ENCODE results near the gene PSAT1.
"Not testable (repeated sequence)": the region's sequence is repeated elsewhere in the genome, so short reads cannot be mapped to it uniquely, and the experiment has no call there.

PSAT1 gene

GRCh38 chr9:78296893-78297671 lies at the start of gene PSAT1:
Gene PSAT1 (plus strand): TSS chr9:78297125. CDS start chr9:78297211, 86 bp downstream.
- no peak for DNase-seq

DNA sequence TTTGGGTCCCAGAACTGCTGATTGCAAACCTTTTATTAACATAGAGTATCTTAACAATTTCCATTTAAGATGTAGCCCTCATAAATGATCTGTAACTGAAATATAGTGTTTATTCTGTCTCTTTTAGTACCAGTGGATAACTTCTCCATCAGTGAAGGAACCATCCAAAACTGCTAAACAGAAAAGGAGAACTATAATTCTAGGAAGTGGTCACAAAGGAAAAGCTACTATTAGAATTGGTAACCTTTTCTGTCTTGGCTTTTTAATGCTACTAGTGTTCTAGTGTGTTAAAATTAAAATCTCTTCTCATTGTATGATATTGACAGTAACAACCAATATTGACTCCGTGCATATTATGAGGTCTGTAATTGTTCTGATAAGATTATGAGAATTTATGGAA lies 48.3 kb upstream of the PSAT1 start:
- peak; percentile 37 to 44 for DNase-seq

DNA sequence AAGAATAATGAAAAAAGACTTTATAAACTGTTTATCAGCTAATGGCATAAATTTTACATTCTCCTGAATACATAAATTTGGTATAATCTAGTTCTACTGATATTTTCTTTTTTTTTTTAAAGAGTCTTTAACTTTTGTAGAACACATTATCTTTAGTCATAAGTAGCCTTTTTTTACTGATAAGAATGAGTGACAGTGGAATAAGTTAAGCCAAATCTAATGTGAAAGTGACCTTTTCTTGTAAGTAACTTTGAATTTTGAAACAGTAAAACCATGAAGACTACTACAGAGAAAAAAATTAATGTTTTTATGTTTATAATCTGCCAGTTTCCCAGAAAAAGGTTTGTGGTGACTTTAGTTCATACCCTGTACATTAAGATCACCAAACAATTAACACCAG lies 47.4 kb upstream of the PSAT1 start:
- DNase-seq: no peak

DNA sequence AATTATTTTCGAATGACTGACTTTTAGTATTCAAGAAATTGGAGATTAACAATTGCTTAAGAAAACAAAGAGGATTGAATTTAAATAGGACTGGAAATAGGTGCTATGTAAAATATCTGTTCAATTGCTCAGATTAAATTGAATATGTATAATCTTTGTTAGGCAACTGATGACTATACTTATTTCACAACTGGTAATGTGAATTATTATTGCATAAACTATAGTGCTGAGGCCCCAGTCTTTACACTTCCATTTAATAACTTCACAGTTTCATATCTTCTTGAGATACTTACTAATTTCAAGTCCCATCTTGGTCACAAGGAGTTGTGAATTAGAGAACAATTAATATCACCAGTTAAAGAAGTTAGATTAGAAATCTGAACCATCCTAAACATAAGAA lies 44.3 kb upstream of the PSAT1 start:
- peak; percentile 21 to 22 for DNase-seq

DNA sequence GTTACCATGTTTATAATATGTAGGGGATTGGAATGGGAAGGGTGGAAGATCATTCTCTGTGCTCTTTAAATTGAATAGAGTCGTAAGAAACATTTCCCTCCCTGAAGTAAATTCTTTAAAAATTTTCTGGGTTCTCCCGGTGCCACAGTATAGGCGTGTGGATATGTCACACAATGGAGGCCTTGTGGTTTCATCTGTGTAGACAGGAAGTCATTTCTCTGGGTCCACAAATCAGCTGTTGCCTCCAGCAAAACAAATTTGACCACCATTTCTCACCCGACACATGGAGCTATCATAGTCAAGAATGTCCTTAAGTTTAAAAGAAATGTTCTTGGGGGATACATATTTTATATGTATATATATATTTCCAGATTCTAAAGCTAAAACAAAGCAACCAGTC lies 43.6 kb upstream of the PSAT1 start:
- DNase-seq: no peak

DNA sequence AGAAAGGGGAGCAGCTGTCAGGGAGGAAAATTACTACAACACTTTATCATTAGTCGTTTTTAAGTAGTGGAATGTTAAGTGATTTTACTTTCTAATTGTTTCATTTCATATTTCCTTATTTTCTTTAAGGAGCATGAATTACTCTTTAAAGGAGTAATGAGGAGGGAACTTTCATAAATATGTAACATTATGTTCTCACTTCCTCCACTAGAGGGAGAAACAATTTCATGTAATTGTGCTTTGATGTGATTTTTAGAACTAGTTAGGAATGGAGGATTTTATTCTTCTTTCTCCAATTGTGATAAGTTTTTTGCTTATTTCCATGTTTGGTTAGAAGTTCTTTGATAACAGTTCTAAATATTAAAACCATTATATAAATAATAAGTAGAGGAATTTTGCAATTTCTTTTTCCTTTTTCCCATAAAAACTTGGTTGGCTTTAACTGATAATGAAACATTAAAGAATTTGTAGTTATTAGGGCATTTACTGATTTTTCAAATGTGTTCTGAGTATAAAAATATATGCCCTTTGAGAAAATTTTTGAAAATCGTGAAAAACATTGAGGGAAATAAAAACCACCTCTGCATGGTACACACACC lies 35.4 kb upstream of the PSAT1 start:
- peak; percentile 31 to 36 for DNase-seq

- DNase-seq: no peak
These were observed 34.3 kb upstream of the PSAT1 start for GRCh38 chr9:78262655-78263054.

DNA sequence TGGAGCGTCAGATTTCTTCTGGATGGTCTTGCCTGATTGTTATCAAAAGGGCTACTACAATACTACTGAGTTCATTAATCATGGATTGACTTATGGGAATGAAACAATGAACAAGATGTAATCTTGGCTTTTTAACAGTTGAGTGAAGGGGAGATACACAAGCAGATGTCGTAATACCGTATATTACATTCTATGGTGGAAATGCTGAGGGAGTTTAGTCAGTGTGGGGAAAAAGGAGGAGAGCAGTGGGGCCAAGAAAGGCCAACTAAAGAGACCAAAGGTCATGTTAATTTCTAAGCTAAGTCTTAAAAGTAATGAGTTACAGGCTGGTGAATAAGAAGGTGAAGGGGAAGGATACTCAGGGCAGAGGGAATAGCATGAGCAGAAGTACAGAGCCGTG lies 29.0 kb upstream of the PSAT1 start:
- no peak for DNase-seq

GRCh38 chr9:78269784-78270183 lies 27.1 kb upstream of the PSAT1 start:
- no peak for DNase-seq

DNA sequence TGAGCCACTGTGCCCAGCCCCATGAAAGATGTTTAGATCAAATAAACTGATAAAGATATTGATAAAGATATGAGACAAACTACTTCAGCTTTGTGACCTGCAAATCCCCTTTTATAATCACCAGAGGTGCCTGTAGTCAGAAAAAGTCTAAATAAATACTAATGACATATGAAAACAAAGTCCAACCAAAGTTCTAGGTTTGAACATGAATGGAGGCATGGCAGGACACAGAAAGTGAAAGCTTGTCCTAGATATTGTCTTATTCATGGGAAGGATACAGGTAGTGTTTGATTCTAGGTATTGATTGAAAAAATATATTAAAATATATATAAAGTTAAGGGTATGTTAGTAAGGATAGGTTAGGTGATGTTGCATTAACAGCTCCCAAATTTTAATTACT lies 24.6 kb upstream of the PSAT1 start:
- no peak for DNase-seq

DNA sequence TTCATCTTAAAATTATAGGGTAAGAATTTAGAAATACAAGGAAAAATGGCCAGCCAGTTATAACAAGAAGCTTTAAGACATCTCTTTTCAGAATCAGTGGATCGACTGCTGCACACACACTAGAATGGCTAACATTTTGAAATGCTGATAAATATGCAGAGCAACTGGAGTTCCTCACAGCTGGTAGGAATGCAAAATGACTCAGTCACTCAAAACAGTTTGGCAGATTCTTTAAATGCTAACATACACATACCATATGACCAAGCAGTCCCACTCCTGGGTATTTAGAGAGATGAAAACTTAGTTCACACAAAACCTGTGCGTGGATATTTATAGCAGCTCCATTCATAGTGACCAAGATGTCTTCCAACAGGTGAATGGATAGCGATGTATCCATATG lies 23.2 kb upstream of the PSAT1 start:
- no peak for DNase-seq

GRCh38 chr9:78278177-78278777 lies 18.6 kb upstream of the PSAT1 start:
- DNase-seq: peak; percentile 23 to 37

DNA sequence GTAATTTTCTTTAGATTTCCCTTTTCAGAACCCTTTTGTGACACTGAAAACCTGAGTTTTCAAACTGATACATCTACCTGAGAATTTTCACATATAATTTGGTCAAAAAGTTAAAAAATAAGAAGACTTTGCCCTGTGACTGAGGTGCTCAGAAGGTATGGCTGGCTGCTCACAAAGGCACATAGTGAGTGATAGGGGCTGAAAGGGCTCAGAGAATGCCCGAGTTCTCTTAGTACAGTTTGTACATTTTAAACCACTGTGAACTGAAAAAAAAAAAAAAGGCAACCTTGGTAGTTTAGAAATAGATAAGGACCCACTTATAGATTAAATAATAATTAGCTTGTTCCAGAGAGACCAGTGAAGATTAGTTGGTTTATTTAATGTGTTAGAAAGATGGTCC lies 18.1 kb upstream of the PSAT1 start:
- no peak for DNase-seq

GRCh38 chr9:78280982-78281668 lies 15.8 kb upstream of the PSAT1 start:
- DNase-seq: no peak

DNA sequence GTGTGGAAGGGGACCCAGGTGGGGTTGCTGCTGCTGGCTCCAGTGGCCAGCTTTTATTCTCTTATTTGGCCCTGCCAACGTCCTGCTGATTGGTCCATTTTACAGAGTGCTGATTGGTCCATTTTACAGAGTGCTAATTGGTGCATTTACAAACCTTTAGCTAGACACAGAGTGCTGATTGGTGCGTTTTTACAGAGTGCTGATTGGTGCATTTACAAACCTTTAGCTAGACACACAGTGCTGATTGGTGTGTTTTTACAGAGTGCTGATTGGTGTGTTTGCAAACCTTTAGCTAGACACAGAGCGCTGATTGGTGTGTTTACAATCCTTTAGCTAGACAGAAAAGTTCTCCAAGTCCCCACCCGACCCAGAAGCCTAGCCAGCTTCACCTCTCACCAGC lies 12.7 kb upstream of the PSAT1 start:
- DNase-seq: not testable (repeated sequence)

- no peak for DNase-seq
These were observed 10.8 kb upstream of the PSAT1 start for GRCh38 chr9:78286125-78286524.

DNA sequence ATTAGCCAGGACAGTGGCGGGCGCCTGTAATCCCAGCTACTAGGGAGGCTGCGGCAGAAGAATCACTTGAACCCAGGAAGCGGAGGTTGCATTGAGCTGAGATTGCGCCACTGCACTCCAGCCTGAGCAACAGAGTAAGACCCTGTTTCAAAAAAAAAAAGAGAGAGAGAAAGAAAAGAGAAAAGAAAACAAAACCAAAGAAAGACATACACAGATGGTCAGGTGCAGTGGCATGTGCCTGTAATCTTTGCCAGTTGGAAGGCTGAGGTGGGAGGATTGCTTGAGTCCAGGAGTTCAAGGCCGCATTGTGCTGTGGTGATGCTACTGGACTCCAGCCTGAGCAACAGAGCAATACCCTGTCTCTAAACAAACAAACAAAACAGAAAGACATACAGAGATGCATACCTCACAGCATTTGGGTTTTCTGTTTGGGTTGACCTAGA lies 10.0 kb upstream of the PSAT1 start:
- DNase-seq: no peak

DNA sequence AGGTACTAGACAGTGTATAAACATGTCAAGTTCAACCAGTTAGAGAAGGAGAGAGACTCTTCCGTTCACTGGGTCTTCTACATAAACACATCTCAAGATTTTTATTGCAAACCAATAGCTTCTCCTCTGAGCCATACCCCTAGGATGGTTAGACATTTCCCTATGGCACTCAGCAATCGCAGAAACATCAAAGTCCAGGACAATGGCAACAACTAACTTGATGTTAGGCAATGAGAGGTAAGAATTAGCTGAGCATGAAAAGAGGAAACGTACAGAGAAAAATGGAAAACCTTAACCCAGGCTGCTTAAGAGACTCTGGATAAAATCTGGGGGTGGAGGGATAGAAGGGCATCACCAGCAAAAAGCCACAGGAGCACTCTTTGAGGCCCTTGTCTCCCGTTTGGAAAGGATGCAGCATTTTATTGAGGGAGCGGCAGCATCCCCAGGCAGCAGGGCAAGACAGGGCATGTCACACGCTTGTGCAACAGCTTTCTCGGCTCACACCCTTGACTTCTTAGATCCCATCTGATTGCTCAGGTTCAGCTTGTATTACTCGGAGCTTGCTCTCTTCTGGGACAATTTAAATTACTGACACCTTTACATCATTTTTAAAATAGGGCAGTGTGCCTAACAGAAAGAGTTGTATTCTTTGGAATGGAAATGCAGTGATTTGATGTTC lies 8.6 kb upstream of the PSAT1 start:
- no peak for DNase-seq

GRCh38 chr9:78289474-78289873 lies 7.5 kb upstream of the PSAT1 start:
- no peak for DNase-seq

GRCh38 chr9:78291240-78291925 lies 5.5 kb upstream of the PSAT1 start:
- DNase-seq: no peak

GRCh38 chr9:78292026-78292425 lies 4.9 kb upstream of the PSAT1 start:
- DNase-seq: no peak

GRCh38 chr9:78292716-78293497 lies 4.0 kb upstream of the PSAT1 start:
- DNase-seq: no peak
